ENCODE measurements around the gene CYBRD1.
"Not testable (repeated sequence)": the region's sequence is repeated elsewhere in the genome, so short reads cannot be mapped to it uniquely, and the experiment has no call there.

CYBRD1 gene

DNA sequence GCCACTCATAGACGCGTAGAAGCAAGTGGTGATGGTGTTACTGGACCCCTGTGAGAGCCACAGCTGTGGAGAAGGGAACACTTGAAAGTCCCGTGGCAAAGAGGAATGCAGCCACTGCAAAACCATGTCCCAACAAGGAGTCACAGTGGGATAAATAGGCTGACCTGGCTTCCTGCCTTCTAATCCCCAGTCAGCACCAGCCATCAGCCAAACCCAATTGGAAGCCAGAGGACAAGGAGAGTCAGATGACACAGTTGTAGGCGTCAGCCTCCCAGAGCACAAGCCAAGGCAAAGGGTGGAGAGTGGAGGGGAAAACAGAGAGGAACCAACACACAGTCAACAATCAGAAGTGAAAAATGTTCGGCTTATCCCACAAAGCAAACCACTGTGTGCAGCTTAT is 5.5 kb upstream of the CYBRD1 start:
- DNase-seq = no peak

DNA sequence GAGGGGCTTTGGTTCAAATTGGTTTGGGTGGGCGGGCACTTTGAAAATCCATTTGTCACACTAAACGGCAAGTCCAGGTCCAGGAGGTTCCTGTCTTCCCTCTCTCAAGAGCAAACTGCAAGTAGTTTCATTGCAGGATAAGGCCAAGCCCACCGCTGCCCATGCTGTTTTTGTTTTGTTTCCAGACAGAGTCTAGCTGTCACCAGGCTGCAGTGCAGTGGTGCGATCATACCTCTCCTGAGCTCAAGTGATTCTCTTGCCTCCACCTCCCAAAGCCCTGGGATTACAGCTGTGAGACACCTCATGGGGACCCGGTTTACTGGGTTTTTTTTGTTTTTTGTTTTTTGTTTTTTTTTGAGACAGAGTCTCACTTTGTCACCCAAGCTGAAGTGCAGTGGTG is 1.8 kb upstream of the CYBRD1 start:
- DNase-seq = no peak

DNA sequence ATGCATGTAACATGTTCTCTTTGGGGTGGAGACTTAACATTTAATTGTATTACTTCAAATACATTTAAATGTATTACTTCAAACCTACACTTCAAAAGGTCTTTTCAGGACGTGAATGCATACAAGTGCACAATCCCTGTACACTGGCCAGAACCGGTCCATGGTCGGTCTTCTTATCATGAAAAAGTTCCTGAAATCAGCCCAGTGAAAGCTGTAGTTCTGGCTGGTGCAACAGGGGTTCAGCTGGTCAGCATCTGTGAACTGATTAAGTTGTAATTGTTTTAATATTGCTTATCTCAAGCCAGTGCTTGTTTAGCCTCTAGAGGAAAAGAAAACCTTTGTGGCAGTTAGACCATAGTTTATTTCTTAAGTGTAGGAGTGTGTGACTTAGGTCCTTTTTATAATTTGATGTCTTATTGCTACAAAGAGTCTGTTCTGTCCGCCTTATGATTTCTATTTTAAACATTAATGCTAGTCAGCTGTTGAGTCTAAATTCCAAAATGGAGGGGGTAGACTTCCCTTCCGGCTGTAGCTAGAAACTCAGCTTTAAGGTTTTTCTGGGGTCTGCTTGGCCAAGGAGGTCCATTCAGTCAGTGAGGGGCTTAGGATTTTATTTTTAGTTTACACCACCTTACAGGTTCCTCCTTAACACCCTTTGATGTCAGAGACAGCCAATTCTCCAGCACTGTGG is 768 bp upstream of the CYBRD1 start:
- no peak for DNase-seq

DNA sequence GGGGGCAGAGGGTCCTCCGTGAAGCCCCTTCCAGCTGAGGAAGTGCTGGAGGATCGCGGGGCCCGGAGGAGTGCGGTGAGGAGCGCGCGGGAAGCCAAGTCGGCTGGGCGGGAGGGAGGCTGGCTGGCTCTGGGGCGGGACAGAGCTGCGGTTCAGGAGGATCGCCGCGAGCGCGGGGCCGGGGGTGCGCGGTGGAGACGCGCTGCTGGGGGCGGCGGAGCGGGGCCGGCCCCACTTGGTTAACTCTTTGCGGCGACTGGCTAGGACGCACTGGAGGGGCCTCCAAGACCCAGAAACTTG is 464 bp downstream of the CYBRD1 start:
- DNase-seq = no peak

DNA sequence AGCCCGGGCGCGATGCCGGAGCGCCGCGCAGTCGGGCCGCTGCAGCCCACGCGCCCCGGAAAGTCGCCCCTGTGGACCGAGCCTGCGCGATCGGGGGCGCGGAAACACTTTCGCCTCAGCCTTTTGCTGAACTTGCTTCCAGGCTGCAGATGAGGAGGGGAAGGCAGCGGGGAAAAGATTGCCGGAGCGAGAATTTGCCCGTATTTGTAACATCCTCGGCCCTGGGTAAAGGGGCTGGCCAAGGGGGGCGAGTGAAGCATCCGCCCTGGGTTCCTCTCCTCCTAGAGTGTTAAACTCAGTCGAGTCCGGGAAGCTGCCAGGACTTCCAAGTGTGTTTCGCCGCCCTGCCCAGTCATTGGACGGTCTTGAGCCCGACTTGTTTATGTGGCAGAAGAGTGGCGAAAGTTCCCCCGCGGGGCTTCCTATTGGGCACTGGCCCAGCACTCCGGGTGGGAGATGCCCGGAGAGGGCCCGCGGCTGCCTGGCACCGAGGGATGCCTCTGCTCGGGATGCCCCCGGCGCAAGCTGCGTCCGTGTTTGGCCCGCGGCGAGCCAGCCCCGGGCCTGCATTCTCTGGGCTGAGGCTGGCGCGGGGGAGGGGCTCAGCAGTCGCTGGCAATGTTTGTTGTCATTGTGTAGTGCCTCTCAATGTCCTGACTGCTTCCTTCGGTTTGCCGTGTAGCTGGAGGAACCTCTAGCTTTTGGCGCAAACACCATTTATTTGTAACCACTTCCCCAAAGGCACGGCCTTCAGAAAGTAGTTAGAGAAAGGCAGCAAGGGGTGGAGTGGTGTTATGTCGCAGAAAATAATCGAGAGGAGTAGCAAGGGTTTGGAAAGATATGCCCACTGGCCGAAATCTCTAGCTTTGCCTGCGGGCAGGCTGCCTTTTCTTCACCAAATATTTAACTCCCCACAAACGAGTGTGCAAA is 1.1 kb downstream of the CYBRD1 start:
- DNase-seq = no peak

DNA sequence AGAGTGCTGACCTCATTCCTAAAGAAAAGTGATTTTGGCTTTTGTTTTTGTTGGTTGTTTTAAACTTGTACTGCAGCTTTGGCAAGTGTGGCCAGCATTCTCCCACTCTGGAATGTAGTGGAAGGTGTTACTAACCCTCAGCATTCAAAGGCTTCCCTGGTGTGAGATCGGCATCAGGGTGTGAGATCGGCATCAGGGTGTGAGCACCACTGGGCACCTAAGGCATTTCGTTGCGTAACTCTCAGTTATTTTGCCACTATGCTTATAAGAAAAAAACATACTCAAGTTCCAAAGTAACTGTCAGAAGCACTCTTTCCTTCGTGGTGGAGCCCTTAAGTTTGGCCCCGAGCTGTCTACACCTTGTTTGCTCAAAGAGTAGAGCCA is 1.7 kb downstream of the CYBRD1 start:
- no peak for DNase-seq

DNA sequence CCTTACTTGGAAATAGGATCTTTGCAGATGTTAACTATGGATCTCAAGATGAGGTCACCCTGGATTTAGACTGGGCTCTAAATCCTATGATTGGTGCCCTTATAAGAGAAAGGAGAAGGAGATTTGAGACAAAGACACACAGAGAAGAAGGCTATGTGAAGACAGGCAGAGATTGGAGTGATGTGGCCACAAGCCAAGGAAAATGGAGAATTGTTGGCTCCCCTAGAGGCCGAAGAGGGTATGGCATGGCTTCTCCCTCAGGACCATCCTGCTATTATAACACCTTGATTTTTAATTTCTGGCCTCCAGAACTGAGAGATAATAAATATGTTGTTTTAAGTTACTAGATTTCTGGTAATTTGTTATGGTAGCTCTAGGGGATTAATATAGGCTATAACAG is 7.6 kb downstream of the CYBRD1 start:
- DNase-seq = no peak

DNA sequence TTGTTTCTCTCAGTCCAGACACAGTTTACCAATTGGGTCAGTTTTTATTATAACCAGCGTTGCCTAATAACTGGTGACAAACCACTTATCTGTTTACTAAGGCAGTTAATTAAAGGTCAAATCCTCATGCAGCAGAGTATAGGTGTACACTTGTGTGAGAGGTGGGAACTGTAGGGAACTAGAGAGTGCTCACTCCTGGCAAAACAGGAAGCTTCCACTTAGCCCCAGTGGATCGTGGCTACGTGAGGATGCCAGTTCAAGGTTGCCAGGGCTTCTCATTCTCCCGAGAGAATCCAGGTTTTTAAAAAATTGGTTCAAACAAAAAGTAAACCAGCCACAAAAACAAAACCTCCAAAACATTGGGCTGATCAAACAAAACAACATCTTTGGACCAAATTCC is 8.1 kb downstream of the CYBRD1 start:
- DNase-seq = no peak

DNA sequence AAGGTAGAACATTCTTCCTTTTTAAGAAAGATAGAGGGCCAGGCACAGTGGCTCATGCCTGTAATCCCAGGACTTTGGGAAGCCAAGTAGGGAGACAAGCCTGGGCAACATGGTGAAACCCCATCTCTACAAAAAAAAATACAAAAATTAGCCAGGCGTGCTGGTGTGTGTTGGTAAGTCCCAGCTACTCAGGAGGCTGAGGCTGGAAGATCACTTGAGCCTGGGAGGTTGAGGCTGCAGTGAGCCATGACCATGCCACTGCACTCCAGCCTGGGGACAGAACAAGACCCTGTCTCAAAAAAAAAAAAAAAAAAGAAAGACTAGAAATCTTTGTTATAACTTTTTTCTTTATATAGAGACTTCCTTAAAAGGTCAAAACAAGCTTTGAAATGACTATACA is 8.6 kb downstream of the CYBRD1 start:
- DNase-seq = not testable (repeated sequence)

DNA sequence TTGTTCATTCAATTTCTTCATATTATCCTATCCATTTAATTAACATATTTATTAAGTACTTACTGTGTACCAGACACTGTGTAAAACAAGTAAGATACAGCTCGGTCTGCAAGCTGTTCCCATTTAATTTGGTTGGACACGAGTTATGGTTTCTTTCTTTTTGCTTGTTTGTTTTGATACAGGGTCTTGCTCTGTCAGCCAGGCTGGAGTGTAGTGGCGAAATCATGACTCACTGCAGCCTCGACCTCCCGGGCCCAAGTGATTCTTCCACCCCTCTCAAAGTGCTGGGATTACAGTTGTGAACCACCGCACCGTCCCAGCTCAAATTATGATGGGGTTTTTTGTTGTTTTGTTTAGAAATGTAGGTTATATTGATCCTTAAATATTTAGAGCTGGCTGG is 9.0 kb downstream of the CYBRD1 start:
- no peak for DNase-seq

DNA sequence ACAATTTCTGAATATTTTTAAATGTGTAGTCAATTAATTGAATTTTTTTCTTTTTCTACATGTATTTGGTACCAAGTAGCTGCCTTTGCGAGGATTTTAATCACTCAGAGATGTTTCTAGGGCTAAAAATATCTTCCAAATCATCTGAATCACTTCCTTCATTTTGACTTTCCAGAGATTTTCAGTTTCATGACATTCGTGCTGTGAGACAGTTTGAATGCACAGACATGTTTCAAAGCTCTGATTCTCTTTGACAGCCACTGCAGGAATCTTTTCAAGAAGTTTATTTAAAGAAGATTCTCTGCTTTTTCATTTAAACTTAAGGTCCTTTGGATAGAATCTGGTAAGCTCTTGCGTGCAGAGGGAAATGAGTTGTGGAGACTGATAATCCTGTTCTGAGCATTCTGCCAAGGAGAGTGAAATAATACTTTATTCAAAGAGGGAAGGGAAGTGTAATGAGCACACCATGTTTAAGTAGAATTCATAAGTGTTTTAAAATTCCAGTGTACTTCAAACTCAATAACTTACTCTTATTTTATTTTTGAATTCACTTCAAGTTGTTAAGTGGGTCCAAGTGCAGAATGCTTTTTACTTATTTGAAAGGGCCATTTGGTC is 9.7 kb downstream of the CYBRD1 start:
- DNase-seq = no peak

DNA sequence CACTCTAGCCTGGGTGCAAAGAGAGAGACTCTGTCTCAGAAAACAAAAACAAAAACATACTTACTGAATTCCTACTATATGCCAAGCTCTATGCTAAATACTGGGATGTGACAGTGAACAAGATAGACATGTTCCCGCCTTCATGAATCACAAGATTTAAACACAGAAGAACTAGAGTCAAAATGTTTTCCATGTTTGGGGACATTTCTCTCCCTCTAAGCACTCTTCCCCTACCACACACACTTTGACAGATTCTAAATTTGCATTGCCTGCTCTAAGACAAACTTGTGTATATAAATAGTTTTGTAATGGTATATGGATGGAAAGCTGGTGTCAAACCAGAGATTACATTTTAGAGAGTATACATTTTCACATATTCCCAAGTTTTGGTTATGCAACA is 11.1 kb downstream of the CYBRD1 start:
- DNase-seq = no peak

DNA sequence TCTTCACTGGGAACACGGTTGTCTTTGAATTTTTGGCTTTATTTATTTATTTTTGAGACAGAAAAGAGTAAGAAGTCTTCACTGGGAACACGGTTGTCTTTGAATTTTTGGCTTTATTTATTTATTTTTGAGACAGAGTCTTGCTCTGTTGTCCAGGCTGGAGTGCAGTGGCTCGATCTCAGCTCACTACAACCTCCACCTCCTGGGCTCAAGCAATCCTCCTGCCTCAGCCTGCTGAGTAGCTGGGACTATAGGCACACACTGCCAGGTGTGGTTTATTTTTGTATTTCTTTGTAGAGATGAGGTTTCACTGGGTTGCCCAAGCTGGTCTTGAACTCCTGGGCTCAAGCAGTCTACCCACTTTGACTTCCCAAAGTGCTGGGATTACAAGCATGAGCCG is 13.3 kb downstream of the CYBRD1 start:
- DNase-seq = not testable (repeated sequence)

DNA sequence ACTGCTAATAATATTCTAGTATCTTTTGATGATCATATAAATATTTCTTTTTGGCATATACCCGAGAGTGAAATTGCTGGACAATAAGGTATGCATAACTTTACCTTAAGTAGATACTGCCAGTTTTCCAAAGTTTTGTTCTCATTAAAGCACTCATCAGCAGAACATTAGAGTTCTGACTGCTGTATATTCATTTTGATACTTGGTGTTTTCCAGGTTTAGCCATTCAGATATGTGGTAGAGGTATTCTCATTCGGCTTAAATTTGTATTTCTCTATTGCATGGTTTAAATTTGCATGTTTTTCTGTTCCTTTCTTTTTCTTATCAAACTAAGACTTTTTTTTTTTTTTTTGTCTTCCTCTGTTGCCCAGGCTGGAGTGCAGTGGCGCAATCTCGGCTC is 18.2 kb downstream of the CYBRD1 start:
- no peak for DNase-seq

DNA sequence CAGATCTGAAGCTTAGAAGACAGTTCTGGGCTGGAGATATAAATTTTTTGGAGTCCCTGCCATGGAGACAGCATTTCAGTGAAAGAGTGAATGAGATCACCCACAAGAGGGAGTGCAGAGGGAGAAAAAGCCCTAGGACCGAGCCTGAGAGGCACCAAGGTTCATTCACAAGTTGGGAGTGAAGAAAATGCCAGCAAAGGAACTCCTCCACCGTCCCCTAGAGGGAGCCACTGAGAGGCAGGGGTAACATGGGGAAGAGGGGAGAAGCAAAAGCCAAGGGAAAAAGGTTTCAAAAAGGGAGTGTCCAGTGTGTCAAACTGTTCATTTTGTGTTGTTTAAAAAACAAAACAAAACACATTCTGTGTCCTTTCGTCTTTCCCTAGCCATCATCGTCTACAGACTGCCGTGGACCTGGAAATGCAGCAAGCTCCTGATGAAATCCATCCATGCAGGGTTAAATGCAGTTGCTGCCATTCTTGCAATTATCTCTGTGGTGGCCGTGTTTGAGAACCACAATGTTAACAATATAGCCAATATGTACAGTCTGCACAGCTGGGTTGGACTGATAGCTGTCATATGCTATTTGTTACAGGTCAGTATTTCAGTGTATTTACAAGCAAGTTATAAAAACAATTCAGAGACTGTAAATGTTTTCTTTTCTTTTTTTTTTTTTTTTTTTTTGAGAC is 19.1 kb downstream of the CYBRD1 start:
- DNase-seq = no peak

DNA sequence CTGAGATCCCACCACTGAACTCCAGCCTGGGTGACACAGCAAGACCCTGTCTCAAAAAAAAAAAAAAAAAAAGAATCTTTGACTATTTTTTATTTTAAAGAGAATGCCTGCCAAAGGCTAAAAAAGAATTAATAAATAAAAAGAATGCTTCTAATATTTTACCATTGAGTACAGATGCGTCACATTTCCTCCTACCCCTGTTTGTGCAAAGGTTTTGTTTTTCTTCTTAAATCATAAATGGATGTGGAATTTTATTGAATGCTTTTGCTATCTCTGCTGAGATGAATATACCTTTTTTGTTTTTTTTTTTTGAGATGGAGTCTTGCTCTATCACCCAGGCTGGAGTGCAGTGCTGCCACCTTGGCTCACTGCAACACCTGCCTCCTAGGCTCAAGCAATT is 22.8 kb downstream of the CYBRD1 start:
- no peak for DNase-seq

DNA sequence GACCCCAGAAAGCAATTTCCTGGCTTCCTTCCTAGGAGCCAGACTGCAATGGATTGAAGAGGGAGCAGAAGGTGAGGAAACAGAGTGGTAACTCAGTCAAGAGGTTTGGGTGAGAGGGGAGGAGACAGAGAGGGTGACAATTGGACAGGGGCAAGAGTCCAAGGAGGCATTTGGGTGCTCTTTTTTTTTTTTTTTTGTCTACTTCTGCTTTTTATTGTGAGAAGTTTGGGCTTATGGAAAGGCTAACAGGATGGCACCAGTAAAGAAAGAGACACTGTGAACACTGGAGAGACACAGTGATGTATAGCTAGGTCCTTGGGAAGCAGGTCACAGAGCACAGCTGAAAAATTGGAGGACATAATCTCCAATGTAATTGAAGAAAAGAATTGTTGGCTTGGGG is 25.0 kb downstream of the CYBRD1 start:
- DNase-seq = no peak

DNA sequence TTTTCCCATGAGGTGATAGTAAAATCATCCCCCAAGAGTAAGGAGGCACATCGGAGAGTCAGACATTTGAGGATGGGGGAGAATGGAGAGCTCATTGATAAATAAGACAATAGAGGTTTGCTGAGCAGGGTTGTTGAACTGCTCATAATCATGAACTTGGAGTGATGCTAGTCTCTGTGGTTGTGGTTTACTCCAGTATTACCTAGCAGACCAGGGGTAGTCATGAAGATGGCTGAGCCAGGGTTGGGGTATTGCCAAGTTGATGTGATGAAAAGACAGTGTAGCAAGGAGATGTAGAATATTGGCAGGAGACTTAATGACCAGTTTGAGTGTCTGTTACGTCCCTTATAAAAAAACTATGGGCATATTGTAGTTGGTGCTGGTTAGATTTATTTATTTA is 25.4 kb downstream of the CYBRD1 start:
- no peak for DNase-seq

DNA sequence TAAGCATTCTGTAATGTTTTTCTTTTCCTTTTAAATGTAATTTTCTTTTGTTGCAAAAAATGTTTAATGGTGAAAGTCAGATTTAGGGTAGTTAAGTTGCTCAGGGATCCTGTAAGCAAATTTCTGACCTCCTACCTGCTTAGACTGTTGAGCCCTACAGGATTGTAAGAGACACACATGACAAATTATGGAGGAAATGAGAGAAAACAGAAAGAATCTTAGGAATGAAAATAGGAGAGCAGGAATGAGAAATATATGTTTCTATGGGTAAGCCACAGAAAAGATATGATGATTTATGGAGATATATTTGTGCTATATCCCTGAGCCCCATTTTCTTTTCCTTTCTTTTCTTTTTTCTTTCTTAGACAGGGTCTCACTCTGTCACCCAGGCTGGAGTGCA is 28.3 kb downstream of the CYBRD1 start:
- no peak for DNase-seq

DNA sequence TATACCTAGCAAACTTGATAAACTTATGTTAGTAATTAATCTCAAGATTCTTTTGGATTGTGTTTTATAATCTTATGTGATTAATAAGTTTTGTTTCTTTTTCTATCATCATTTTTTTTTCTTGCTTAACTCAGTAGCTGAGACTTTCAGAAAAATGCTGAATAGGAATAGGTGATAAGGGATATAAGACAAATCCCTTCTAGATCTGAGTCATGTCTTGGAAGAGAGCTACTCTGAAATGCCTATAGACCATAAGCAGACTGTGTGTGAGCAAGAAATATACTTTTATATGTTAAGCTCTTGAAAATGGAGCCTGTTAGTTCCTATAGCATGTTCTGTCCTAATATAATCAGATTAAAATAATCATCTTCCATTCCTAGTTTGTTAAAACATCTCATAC is 29.6 kb downstream of the CYBRD1 start:
- DNase-seq = no peak

DNA sequence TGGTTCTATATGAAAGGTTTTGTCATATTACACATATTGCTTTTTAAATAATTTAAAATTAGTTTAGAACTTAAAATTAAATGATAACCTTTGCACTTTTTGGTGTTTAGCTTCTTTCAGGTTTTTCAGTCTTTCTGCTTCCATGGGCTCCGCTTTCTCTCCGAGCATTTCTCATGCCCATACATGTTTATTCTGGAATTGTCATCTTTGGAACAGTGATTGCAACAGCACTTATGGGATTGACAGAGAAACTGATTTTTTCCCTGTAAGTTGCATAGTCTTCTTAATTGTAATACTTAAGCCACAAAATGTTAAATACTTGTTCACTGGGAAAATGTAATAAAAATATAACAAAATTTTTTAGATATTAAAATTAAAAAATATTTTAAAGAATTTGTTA is 31.0 kb downstream of the CYBRD1 start:
- no peak for DNase-seq

DNA sequence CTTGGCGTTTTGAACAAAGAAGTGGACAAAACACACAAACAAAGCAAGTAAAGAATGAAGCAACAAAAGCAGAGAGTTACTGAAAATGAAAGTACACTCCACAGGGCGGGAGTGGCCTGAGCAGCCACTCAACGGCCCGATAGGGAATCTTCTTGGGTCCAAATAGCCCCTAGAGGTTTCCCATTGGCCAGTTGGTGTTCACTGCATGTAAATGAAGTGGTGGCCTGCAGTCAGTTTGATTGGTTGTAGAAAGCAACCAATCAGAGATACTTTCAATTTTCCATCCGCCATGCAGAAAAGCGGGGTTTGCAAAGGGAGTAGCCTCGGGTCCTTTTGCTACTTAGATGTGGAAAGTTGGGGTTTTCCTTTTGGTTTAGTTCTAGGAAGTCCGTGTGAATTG is 31.6 kb downstream of the CYBRD1 start:
- no peak for DNase-seq

DNA sequence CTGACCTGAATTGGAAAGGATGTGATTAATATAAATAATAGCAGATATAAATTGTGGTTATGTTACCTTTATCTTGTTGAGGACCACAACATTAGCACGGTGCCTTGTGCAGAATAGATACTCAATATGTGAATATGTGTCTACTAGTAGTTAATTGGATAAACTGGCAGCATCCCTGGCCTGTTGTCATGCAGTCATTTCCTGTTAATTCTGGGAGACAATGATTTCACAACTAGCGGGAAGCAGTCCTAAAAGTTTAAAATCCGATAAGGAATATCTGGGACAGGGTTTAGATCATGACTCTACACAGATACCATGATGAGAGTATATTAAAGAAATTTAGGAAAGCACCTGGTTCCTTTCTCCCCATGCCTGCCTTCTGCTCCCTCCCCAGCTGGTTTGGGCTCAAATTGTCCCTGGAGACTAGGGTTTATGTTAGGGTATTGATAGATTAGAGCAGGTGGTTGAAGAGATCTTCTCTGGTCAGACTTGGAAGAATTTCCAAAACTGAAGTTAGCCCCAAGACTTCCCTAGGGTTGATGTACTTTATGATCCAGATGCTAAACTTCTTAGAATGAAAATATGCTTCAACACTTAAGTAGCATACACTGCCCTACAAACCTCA is 32.8 kb downstream of the CYBRD1 start:
- no peak for DNase-seq

All from cortex of kidney (tissue), 1 donor.